SK-N-SH treated with all-trans-retinoic acid at 6 μM for 48 hours (cell line): ENCODE data around the gene MPST.

Experiments
- ATAC-seq: fragments of 200-7000 bp; cut with Tn5 transposase; 3 replicates; pipeline ENCODE4 v1.9.1; 2020; ENCODE audit warnings: mild to moderate bottlenecking, moderate library complexity
- ARNTL ChIP-seq: fragments of 450-650 bp; formaldehyde crosslinking; IDR thresholded peaks from 2 replicates; pipeline ENCODE4 v1.5.0; 2020; ENCODE audit warnings: low read depth, mild to moderate bottlenecking, moderate library complexity, borderline replicate concordance
- BACH2 ChIP-seq: fragments of 250-450 bp; sonication (Bioruptor Pico); IDR thresholded peaks from 2 replicates; pipeline ENCODE4 v1.9.0; 2021; ENCODE audit warnings: mild to moderate bottlenecking, borderline replicate concordance
- ESRRG ChIP-seq: fragments of 250-450 bp; sonication (Bioruptor Pico); IDR thresholded peaks from 2 replicates; pipeline ENCODE4 v1.6.1; 2021; ENCODE audit warnings: mild to moderate bottlenecking
- ISL1 ChIP-seq: fragments of 250-450 bp; sonication (Bioruptor Pico); IDR thresholded peaks from 2 replicates; pipeline ENCODE4 v2.1.2; 2022; ENCODE audit warnings: mild to moderate bottlenecking, moderate library complexity
- OSR1 ChIP-seq: fragments of 250-450 bp; sonication (Bioruptor Pico); IDR thresholded peaks from 2 replicates; pipeline ENCODE4 v1.8.0; 2022; ENCODE audit warnings: moderate library complexity, mild to moderate bottlenecking, inconsistent platforms
- PPARA ChIP-seq: fragments of 250-450 bp; sonication (Bioruptor Pico); IDR thresholded peaks from 2 replicates; pipeline ENCODE4 v1.5.0; 2020; ENCODE audit warnings: mild to moderate bottlenecking, borderline replicate concordance
- RARB ChIP-seq: fragments of 250-450 bp; sonication (Bioruptor Pico); IDR thresholded peaks from 2 replicates; pipeline ENCODE4 v1.8.0; 2021; ENCODE audit warnings: mild to moderate bottlenecking, moderate library complexity
- SNAI2 ChIP-seq: fragments of 250-450 bp; sonication (Bioruptor Pico); IDR thresholded peaks from 2 replicates; pipeline ENCODE4 v1.5.0; 2020; ENCODE audit warnings: mild to moderate bottlenecking, moderate library complexity
- TCF4 ChIP-seq: fragments of 250-450 bp; sonication (Bioruptor Pico); IDR thresholded peaks from 2 replicates; pipeline ENCODE4 v1.8.0; 2021; ENCODE audit warnings: mild to moderate bottlenecking, moderate library complexity, borderline replicate concordance
- TOX ChIP-seq: fragments of 250-450 bp; sonication (Bioruptor Pico); IDR thresholded peaks from 2 replicates; pipeline ENCODE4 v1.8.0; 2021; ENCODE audit warnings: mild to moderate bottlenecking, moderate library complexity, borderline replicate concordance
- ZC3H10 ChIP-seq: fragments of 250-450 bp; sonication (Bioruptor Pico); IDR thresholded peaks from 2 replicates; pipeline ENCODE4 v1.5.1; 2021; ENCODE audit warnings: mild to moderate bottlenecking, moderate library complexity
- ZFP3 ChIP-seq: fragments of 250-450 bp; sonication (Bioruptor Pico); IDR thresholded peaks from 2 replicates; pipeline ENCODE4 v1.5.0; 2020; ENCODE audit warnings: mild to moderate bottlenecking, moderate library complexity
- ZFP30 ChIP-seq: fragments of 450-650 bp; formaldehyde crosslinking; IDR thresholded peaks from 2 replicates; pipeline ENCODE4 v1.5.0; 2022; ENCODE audit warnings: mild to moderate bottlenecking, moderate library complexity
- ZNF565 ChIP-seq: fragments of 450-650 bp; formaldehyde crosslinking; conservative IDR thresholded peaks from 2 replicates; pipeline ENCODE4 v1.5.0; 2020; ENCODE audit warnings: low read depth, mild to moderate bottlenecking, moderate library complexity
- ZNF70 ChIP-seq: fragments of 450-650 bp; formaldehyde crosslinking; IDR thresholded peaks from 2 replicates; pipeline ENCODE4 v1.5.0; 2020; ENCODE audit warnings: mild to moderate bottlenecking, moderate library complexity
- ZNF8 ChIP-seq: fragments of 450-650 bp; formaldehyde crosslinking; IDR thresholded peaks from 2 replicates; pipeline ENCODE4 v1.5.0; 2020; ENCODE audit warnings: mild to moderate bottlenecking, moderate library complexity
- TF ChIP-seq, protein P1 (sequence below): fragments of 250-450 bp; sonication (Bioruptor Pico); IDR thresholded peaks from 2 replicates; pipeline ENCODE4 v1.8.0; 2020; ENCODE audit warnings: mild to moderate bottlenecking, moderate library complexity, borderline replicate concordance
- TF ChIP-seq, protein P2 (sequence below): fragments of 250-450 bp; sonication (Bioruptor Pico); IDR thresholded peaks from 2 replicates; pipeline ENCODE4 v1.5.1; 2020; ENCODE audit warnings: low read depth, mild to moderate bottlenecking, moderate library complexity
- TF ChIP-seq, protein P3 (sequence below): fragments of 250-450 bp; sonication (Bioruptor Pico); IDR thresholded peaks from 2 replicates; pipeline ENCODE4 v1.5.0; 2020; ENCODE audit warnings: mild to moderate bottlenecking, moderate library complexity
- TF ChIP-seq, protein P4 (sequence below): fragments of 250-450 bp; sonication (Bioruptor Pico); IDR thresholded peaks from 2 replicates; pipeline ENCODE4 v1.8.0; 2021; ENCODE audit warnings: low read depth, mild to moderate bottlenecking, moderate library complexity, borderline replicate concordance

The MPST gene

DNA sequence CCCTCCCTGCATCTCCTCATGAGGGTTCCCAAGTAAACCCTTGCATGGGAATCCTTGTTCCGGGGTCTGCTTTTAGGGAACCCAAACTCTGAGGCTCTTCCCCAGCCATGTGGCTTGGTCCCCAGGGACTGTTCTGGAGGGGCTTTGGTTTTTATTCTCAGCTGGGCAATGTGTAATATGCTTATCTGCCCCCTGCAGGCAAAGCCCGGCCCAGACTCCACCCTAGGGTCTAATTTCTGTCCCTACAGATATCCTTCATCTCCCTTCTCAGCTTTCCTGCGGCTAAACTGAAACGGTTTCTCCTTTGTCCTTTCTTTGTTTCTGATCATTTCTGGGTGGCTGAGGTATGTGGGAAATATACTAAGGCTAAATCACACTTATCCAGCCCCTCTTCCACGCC, 37.4 kb upstream of the MPST start:
- no peak for ATAC-seq

DNA sequence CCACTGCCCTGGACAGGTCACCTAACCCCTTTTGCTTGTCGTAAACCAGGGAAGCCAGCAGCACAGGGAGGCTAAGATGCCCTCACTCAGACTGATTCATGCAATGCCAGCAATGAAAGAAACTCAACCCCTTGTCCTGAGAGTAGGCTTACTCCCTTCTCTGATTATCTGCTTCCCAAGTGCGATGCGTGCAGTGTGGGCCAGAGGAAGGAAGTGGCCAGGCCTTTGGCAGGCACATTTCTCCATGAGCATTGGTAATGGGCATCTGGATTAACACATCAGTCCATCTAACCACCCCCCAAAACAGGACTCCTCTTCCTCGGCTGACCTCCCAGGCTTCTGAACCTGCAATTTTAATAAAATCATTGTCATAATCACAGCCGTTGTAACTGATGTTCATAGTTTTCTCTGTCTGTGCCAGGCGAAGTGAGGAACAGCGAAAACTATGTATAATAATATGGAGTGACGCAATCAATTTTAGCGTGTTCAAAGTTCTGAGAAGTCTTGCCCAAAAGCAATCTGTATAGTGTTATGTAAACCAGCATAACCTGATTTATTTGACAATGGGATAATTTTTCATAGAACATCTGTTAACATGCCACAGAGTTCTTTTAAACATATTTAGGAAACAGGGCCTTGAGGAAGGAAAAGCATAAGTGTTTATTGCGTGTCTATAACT, 34.2 kb upstream of the MPST start:
- TF ChIP-seq, protein P1, sequence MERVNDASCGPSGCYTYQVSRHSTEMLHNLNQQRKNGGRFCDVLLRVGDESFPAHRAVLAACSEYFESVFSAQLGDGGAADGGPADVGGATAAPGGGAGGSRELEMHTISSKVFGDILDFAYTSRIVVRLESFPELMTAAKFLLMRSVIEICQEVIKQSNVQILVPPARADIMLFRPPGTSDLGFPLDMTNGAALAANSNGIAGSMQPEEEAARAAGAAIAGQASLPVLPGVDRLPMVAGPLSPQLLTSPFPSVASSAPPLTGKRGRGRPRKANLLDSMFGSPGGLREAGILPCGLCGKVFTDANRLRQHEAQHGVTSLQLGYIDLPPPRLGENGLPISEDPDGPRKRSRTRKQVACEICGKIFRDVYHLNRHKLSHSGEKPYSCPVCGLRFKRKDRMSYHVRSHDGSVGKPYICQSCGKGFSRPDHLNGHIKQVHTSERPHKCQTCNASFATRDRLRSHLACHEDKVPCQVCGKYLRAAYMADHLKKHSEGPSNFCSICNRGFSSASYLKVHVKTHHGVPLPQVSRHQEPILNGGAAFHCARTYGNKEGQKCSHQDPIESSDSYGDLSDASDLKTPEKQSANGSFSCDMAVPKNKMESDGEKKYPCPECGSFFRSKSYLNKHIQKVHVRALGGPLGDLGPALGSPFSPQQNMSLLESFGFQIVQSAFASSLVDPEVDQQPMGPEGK (CRISPR knock-in tag) = no peak
- no peak for TF ChIP-seq TCF4
- TF ChIP-seq ESRRG = no peak
- TF ChIP-seq, protein P2, sequence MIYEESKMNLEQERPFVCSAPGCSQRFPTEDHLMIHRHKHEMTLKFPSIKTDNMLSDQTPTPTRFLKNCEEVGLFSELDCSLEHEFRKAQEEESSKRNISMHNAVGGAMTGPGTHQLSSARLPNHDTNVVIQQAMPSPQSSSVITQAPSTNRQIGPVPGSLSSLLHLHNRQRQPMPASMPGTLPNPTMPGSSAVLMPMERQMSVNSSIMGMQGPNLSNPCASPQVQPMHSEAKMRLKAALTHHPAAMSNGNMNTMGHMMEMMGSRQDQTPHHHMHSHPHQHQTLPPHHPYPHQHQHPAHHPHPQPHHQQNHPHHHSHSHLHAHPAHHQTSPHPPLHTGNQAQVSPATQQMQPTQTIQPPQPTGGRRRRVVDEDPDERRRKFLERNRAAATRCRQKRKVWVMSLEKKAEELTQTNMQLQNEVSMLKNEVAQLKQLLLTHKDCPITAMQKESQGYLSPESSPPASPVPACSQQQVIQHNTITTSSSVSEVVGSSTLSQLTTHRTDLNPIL (CRISPR knock-in tag) = no peak
- TF ChIP-seq, protein P3, sequence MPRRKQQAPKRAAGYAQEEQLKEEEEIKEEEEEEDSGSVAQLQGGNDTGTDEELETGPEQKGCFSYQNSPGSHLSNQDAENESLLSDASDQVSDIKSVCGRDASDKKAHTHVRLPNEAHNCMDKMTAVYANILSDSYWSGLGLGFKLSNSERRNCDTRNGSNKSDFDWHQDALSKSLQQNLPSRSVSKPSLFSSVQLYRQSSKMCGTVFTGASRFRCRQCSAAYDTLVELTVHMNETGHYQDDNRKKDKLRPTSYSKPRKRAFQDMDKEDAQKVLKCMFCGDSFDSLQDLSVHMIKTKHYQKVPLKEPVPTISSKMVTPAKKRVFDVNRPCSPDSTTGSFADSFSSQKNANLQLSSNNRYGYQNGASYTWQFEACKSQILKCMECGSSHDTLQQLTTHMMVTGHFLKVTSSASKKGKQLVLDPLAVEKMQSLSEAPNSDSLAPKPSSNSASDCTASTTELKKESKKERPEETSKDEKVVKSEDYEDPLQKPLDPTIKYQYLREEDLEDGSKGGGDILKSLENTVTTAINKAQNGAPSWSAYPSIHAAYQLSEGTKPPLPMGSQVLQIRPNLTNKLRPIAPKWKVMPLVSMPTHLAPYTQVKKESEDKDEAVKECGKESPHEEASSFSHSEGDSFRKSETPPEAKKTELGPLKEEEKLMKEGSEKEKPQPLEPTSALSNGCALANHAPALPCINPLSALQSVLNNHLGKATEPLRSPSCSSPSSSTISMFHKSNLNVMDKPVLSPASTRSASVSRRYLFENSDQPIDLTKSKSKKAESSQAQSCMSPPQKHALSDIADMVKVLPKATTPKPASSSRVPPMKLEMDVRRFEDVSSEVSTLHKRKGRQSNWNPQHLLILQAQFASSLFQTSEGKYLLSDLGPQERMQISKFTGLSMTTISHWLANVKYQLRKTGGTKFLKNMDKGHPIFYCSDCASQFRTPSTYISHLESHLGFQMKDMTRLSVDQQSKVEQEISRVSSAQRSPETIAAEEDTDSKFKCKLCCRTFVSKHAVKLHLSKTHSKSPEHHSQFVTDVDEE (CRISPR knock-in tag) = no peak
- no peak for TF ChIP-seq ZFP30 (CRISPR knock-in tag)
- no peak for TF ChIP-seq ARNTL (CRISPR knock-in tag)
- TF ChIP-seq OSR1 = no peak
- TF ChIP-seq BACH2 = no peak
- TF ChIP-seq ZNF8 = no peak
- no peak for TF ChIP-seq TOX (CRISPR knock-in tag)
- no peak for TF ChIP-seq ZC3H10 (CRISPR knock-in tag)
- no peak for TF ChIP-seq ZNF70 (CRISPR knock-in tag)
- TF ChIP-seq, all 23 proteins: peak for 0
- no peak for ATAC-seq

More for the DNA sequence above, 37.4 kb upstream of the MPST start:
- TF ChIP-seq, protein P3 (CRISPR knock-in tag) = no peak
- TF ChIP-seq SNAI2 (CRISPR knock-in tag) = no peak
- TF ChIP-seq BACH2 = no peak
- TF ChIP-seq ZNF70 (CRISPR knock-in tag) = no peak
- TF ChIP-seq TCF4 = no peak
- TF ChIP-seq ESRRG = no peak
- TF ChIP-seq PPARA = no peak
- TF ChIP-seq OSR1 = no peak
- TF ChIP-seq ZFP3 (CRISPR knock-in tag) = no peak
- TF ChIP-seq, protein P4, sequence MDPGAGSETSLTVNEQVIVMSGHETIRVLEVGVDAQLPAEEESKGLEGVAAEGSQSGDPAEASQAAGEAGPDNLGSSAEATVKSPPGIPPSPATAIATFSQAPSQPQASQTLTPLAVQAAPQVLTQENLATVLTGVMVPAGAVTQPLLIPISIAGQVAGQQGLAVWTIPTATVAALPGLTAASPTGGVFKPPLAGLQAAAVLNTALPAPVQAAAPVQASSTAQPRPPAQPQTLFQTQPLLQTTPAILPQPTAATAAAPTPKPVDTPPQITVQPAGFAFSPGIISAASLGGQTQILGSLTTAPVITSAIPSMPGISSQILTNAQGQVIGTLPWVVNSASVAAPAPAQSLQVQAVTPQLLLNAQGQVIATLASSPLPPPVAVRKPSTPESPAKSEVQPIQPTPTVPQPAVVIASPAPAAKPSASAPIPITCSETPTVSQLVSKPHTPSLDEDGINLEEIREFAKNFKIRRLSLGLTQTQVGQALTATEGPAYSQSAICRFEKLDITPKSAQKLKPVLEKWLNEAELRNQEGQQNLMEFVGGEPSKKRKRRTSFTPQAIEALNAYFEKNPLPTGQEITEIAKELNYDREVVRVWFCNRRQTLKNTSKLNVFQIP (CRISPR knock-in tag) = no peak
- TF ChIP-seq, all 23 proteins: peak for 0

DNA sequence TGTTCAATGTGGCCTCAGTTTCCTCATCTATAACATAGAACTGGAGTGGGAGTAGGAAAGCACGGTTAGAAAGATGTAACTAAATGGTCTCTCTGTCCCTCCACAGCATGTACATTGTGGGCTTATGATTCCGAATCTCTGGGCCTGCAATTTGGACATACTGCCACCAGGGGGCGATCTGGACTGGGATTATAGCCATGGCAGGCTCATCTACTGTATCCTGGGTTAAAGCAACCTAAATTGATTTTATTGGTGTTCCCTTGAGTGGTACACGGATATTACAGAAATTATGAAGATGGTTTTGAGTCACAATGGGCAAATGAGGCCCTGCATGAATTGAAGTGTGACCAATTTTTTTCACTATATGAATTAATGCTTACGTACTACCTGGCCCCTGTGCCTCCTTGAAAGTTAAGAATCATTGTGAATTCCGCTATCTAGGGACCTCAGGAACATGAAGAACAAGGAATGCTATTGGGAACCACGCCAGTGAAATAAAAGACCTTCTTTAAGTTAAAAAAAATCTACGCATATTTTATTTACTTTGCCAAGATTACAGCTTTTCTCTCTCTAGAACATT, 33.2 kb upstream of the MPST start:
- ATAC-seq = no peak
- TF ChIP-seq, protein P4 (CRISPR knock-in tag) = no peak
- no peak for TF ChIP-seq ISL1 (CRISPR knock-in tag)
- no peak for TF ChIP-seq BACH2
- TF ChIP-seq ZNF565 (CRISPR knock-in tag) = no peak
- TF ChIP-seq RARB (CRISPR knock-in tag) = no peak
- TF ChIP-seq SNAI2 (CRISPR knock-in tag) = no peak
- no peak for TF ChIP-seq ZFP3 (CRISPR knock-in tag)
- TF ChIP-seq, protein P1 (CRISPR knock-in tag) = no peak
